ENCODE results near the gene CDC25B. TPM values are rescaled to one million over a fixed set of nuclear protein-coding genes. Genes with fewer than 3 reads are reported as not detected.
"Not testable (repeated sequence)": the region's sequence is repeated elsewhere in the genome, so short reads cannot be mapped to it uniquely, and the experiment has no call there.

CDC25B gene
- total RNA-seq, 2 experiments from 2014 or later = 58.6 to 58.8 TPM

DNA sequence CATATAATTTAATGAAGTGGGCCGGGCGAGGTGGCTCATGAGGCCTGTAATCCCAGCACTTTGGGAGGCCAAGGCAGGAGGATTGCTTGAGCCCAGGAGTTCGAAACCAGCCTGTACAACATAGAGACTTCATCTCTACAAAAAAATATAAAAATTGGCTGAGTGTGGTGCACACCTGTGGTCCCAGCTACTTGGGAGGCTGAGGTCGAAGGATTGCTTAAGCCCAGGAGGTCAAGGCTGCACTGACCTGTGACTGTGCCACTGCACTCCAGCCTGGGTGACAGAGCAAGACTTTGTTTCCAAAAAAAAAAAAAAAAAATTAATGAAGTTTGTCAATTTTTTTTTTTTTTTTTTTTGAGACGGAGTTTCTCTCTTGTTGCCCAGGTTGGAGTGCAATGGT lies 33.8 kb downstream of the CDC25B start:
- POLR2A ChIA-PET = not testable (repeated sequence)
- CTCF ChIA-PET = interaction anchor here (0.6 to 1.0 kb wide), 3 partner anchors 9 to 31 kb away, joined by 3 to 7 read pairs (median 4); no protein-coding TSS in a partner anchor

DNA sequence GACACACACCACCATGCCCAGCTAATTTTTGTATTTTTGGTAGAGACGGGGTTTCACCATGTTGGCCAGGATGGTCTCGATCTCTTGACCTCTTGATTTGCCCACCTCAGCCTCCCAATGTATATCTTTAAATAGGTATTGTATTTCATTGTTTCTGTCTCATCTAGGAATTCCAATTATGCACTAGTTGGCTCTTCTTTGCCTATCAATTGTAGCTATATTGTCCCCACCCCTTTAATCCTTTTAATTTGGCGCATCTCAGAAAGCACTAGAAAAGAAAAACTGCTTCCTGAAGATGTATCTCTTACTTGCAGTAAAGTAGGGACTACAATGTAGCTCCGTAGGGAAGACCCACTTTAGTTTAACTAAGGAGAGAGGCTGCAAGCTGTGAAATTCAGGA lies 40.0 kb downstream of the CDC25B start:
- CTCF ChIA-PET = no interaction called here
- POLR2A ChIA-PET = no interaction called here

DNA sequence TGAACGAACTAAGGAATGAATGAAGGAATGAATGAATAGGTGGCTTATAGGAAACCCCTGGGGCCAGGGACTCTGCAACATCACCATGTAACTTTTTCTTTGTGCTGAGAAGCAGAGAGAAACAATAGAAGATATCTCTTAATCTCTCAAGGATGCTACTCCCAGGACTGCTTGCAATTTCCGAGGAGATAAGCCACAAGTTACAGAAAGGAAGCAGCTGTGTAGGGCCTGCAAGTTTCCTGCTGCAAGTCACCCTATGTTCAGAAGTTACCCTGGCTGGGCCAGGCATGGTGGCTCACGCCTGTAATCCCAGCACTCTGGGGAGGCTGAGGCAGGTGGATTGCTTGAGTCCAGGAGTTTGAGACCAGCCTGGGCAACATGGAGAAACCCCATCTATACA lies 43.2 kb downstream of the CDC25B start:
- POLR2A ChIA-PET = no interaction called here
- CTCF ChIA-PET = interaction anchor here (0.7 to 0.8 kb wide), 2 partner anchors 53 to 83 kb away, joined by 3 to 5 read pairs; partner anchors contain the start of gene CENPB

DNA sequence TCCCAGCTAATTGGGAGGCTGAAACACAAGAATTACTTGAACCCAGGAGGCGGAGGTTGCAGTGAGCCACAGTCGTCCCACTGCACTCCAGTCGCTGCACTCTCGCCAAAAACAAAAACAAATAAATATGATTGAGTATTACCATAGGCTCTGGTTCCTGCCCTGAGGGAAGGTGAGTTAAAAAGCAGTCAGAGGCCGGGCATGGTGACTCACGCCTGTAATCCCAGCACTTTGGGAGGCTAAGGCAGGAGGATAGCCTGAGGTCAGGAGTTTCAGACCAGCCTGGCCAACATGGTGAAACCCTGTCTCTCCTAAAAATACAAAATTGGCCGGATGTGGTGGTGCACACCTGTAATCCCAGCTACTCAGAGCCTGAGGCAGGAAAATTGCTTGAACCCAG lies 44.1 kb downstream of the CDC25B start:
- POLR2A ChIA-PET, CTCF ChIA-PET: not testable (repeated sequence)

DNA sequence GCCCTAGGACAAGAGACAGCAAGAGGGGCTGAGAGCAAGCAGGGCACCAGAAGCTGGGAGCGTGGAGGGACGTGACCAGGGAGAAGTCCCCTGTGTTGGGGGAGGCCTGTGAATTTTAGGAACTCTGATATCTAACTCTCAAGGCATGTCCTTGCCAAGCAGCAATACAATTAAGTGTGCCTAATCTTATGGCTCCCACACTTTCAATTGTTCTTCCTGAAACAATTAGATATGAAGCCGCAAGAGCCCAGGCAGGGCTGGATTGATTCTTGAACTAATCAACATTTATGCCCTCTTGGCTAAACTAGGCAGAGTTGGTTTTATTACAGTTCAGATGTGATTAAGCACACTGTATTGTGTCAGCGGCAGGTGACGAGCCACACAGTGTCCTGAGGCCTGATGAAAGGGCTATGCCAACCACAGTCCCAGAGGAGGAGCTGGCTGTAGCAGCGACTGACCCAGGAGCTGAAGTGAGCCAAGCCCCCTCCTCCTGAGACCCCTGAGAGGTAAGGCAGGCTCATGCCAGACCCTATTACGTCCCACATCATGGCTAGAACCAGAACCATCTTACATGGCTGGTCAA lies 46.3 kb downstream of the CDC25B start:
- ChIA-PET POLR2A (no interaction called here), CTCF (no interaction called here)

DNA sequence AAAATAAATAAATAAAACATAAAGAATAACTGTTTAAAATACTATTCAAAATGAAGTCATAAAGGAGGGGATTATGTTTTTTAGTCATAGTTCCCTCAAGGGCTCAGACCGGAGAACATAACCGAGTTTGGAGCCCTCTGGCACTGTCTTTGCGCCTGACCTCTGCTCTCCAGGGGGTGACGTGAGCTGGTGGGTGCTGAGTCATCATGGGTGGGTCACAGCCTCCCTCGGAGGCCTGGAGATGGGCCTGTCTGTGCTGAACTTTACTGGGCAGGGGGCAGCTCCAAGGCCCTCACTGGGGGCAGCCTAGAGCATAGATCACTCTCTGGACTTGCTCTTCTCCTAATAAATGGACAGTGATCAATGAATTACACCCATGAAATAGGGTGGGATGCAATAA lies 47.4 kb downstream of the CDC25B start:
- ChIA-PET CTCF (interaction anchor here (0.6 kb wide), 1 partner anchor 14 kb away, joined by 3 read pairs; no protein-coding TSS in a partner anchor), POLR2A (no interaction called here)

DNA sequence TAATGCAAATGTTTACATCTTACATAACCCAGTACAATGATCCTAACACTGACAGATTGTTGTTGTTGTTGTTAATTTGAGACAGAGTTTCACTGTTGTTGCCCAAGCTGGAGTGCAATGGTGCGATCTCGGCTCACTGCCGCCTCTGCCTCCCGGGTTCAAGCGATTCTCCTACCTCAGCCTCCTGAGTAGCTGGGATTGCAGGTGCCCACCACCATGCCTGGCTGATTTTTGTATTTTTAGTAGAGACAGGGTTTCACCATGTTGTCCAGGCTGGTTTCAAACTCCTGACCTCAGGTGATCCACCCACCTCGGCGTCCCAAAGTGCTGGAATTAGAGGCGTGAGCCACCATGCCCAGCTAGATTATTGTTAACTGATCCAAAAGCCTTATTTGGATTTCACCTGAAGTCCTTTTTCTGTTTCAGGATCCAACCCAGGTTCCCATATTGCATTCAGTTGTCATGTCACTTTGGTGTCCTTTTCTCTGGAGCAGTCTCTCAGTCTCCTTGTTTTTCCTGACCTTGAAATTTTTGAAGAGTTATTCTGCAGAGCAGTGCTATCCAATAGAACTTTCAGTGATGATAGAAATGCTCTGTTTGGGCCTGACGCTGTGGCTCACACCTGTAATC lies 48.0 kb downstream of the CDC25B start:
- CTCF ChIA-PET = interaction anchor here (0.6 to 2.1 kb wide), 3 partner anchors 11 to 24 kb away, joined by 3 to 8 read pairs (median 8); partner anchors contain the start of gene AP5S1
- POLR2A ChIA-PET = not testable (repeated sequence)

DNA sequence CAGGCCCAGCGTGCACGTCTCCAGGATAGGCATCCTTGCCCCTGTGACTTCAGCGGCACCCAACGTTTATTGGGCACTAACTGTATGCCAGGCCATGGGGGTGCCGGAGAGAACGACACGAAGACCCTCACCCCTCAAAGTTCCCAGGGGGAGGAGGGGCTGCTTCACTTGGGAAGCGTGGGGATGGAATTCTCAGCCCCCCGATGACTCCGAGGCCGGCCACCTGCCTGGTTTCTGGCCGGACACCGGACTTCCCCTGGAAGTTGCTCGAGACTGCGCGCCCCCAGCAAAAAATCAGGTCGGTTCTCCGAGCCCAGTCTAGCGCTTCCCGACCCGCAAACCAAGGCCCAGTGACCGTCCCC lies 50.2 kb downstream of the CDC25B start:
- ChIA-PET POLR2A (no interaction called here), CTCF (interaction anchor here (2.1 kb wide), 1 partner anchor 26 kb away, joined by 8 read pairs; the partner anchor contains the start of gene AP5S1)

DNA sequence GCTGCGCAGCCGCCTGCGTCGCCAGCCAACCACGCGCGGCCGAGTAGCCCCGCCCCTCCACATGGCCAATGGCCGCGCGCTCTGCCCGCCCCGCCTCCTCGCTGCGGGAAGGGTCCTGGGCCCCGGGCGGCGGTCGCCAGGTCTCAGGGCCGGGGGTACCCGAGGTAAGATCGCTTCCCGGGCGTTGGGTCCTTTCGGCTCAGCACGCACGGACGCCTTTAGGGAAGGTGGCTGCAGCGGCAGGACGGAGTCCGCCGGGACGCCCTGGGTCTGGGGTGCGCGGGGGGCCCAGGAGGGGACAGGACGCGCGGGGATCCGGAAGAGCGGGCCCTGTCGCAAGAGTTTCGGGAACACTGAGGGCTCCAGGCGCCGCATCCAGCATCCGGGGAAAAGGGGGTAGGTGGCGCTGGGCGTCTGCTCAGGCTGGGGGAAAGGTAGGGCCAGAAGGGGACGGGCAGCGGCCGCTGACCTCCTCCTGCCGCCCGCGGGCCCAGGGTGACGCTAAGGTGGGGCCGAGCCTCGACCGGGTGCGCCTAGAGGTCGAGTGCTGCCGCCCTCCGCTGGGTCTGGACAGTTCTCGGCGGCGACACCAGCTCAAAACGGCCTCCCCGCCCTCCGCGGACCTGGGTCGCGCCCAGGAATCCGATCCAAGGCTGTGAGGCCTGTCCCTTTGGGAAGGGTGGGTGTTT lies 50.8 kb downstream of the CDC25B start, which contains the start of gene MAVS:
Gene MAVS, plus strand, starts transcription at position 95 of the 689 bp plus-strand sequence. CDS start 7,791 bp downstream, outside the sequence.
- ChIA-PET CTCF (interaction anchor here (1.1 kb wide), 1 partner anchor 79 kb away, joined by 5 read pairs; the partner anchor contains the start of gene ADISSP), POLR2A (no interaction called here)

DNA sequence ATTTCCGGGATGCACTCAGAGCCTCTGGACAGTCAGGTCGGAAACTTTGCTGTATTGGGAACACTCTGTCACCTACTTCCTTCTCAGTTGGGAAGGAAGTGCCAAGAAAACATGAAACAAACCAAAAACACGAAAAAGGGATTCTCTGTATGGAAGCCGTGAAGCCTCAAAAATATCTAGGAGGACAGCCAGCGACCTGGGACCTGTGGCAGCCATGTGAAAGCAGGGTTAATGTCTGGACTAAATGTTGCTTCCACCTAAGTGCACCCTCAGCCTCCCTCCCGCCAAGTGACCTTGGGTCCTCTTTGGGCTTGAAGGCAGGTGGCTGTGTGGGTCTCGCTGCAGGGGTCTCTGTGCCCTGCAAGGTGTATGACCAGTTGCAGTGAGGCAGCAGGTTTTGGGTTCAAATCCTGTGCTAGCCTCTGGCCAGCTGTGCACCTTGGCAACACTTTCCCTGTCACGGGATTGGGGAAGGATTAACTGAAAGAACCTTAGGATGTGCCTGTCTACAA lies 51.4 kb downstream of the CDC25B start:
- ChIA-PET CTCF (interaction anchor here (1.1 kb wide), 1 partner anchor 79 kb away, joined by 5 read pairs; the partner anchor contains the start of gene ADISSP), POLR2A (no interaction called here)

DNA sequence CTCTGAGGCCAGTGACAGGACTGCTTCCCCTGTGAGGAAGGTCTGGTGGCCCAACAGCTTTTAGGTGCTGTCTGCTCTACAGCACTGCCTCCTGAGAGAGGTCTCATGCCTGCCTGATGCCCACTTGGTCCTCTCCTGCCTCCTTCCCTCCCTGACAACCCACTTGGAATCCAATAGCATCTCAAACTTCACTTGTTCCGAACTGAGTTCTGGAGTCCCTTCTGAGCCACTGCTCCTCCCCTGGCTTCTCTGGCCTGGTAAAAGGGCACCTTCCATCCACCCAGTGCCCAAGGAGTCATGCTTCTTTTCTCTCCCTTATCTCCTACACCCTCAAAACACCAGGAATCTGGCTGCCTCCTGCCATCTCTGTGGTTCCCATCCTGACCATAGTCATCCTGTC lies 52.5 kb downstream of the CDC25B start:
- CTCF ChIA-PET = no interaction called here

DNA sequence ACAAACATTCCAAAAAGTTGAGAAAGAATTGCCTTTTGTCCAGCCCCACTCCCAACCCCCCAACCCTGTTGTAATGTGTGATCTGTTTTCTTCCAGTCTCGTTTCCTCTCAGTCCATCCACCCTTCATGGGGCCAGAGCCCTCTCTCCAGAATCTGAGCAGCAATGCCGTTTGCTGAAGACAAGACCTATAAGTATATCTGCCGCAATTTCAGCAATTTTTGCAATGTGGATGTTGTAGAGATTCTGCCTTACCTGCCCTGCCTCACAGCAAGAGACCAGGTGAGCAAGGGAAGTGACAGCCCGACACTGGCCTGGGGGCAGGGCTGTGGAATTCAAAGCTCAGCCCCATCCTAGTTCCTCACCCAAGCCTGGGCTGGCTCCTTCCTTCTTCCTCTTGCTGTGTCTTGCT lies 58.4 kb downstream of the CDC25B start:
- CTCF ChIA-PET = interaction anchor here (0.6 to 2.1 kb wide), 22 partner anchors 9 to 709 kb away, joined by 3 to 10 read pairs (median 4); partner anchors contain the start of genes AP5S1 and CENPB

More for the DNA sequence above, 52.5 kb downstream of the CDC25B start:
- POLR2A ChIA-PET = no interaction called here

More for the DNA sequence above, 58.4 kb downstream of the CDC25B start:
- POLR2A ChIA-PET = interaction anchor here (0.7 kb wide), 1 partner anchor 218 kb away, joined by 3 read pairs; no protein-coding TSS in a partner anchor

Other genes with a start within 250 kb of the CDC25B start
- not detected for gene GFRA4, start 132.9 kb upstream of the CDC25B start, total RNA-seq
- not detected for gene ADAM33, start 114.3 kb upstream of the CDC25B start, total RNA-seq
- not detected for gene SIGLEC1, start 83.7 kb upstream of the CDC25B start, total RNA-seq
- gene HSPA12B, start 63.6 kb upstream of the CDC25B start, total RNA-seq = not detected
- gene ADISSP, start 28.6 kb upstream of the CDC25B start, total RNA-seq = 10 to 100 TPM; 72.3 to 72.4 TPM
- gene SPEF1, start 14.9 kb upstream of the CDC25B start, total RNA-seq = under 1 TPM in 1 of 2 experiments, not detected in 1; 0.10 TPM
- 10 to 100 TPM; 65.5 to 68.2 TPM for gene CENPB, start 9.6 kb upstream of the CDC25B start, total RNA-seq
- gene AP5S1, start 24.2 kb downstream of the CDC25B start, total RNA-seq = 10 to 100 TPM; 13.6 to 15.2 TPM
- 10 to 100 TPM; 32.4 to 33.0 TPM for gene MAVS, start 50.5 kb downstream of the CDC25B start, total RNA-seq
- 10 to 100 TPM; 55.0 to 55.1 TPM for gene PANK2, start 93.1 kb downstream of the CDC25B start, total RNA-seq
- gene RNF24, start 219.2 kb downstream of the CDC25B start, total RNA-seq = 10 to 100 TPM; 13.8 to 15.0 TPM

Data from activated CD8-positive, alpha-beta memory T cell treated with anti-CD3 and anti-CD28 coated beads for 36 hours (primary cell).